Testis (tissue), 3 donors: ENCODE data around the gene PLA2G4E. TPM values are rescaled to one million over a fixed set of nuclear protein-coding genes. Genes with fewer than 3 reads are reported as not detected.

ENCODE experiments used
- DNase-seq: peaks from one replicate; pipeline ENCODE4 v3.0.0-alpha.2; 2019
- H3K27ac ChIP-seq, 2 donors: fragments of 200-600 bp; sonication (generic); one replicate each; pipeline ENCODE4 v1.5.1; 2019
- H3K27me3 ChIP-seq: fragments of 200-600 bp; sonication (generic); one replicate; pipeline ENCODE4 v1.5.1; 2019
- H3K36me3 ChIP-seq: fragments of 200-600 bp; sonication (generic); one replicate; pipeline ENCODE4 v1.5.1; 2017; ENCODE audit warnings: low read depth; ENCODE audit errors: missing control alignments
- H3K4me1 ChIP-seq: fragments of 200-600 bp; sonication (generic); one replicate; pipeline ENCODE4 v1.5.1; 2019
- H3K4me3 ChIP-seq, 2 donors: fragments of 200-600 bp; sonication (generic); one replicate each; pipeline ENCODE4 v1.5.1; 2017 to 2019
- H3K9me3 ChIP-seq: fragments of 200-600 bp; sonication (generic); one replicate; pipeline ENCODE4 v1.5.1; 2017
- POLR2A ChIP-seq: fragments of 450-650 bp; IDR thresholded peaks from one replicate; pipeline ENCODE4 v1.6.1; 2017; ENCODE audit warnings: antibody characterized with exemption, mild to moderate bottlenecking, moderate library complexity
- WGBS, 2 donors: methylation state at CpG; one replicate each; pipeline ENCODE4 v1.1.5; 2018; 5-methylcytosine and 5-hydroxymethylcytosine counted together
- intact Hi-C: fragments of 100-400 bp; cut with DNase I; formaldehyde crosslinking; loops from one replicate; pipeline ENCODE4 v1.15.1; 2023; ENCODE audit warnings: low total_unique reads
- polyA plus RNA-seq: library from polyadenylated mRNA; stranded (reverse); fragments of 350-450 nt; fragmentation: Illumina TruSeq; extraction: RNeasy Lipid Tissue Mini Kit (QIAGEN cat#74804); gene quantifications from one replicate; pipeline ENCODE4 v1.2.3, GENCODE V29; 2014; ENCODE audit warnings: low read depth, low replicate concordance; ENCODE audit not compliant: insufficient read depth
- total RNA-seq, 2 donors: library from RNA; depleted of rRNA; stranded (reverse); fragments of >200 nt; gene quantifications; one replicate each; pipeline ENCODE4 v1.2.3, GENCODE V29; 2016
- TF ChIP-seq, protein P1 (sequence below), 3 experiments: fragments of 450-650 bp in 2 of 3; fragments of 200-600 bp in 1 of 3; sonication (generic) in 1 of 3; IDR thresholded peaks; one replicate each; pipeline ENCODE4 v1.5.1; 2016 to 2019; ENCODE audit warnings: antibody characterized with exemption in 3 of 3, mild to moderate bottlenecking in 2 of 3, moderate library complexity in 1 of 3

The PLA2G4E gene
- total and polyA plus RNA-seq, 3 donors from 2014 or later = 0.31 to 0.71 (median 0.67) TPM

DNA sequence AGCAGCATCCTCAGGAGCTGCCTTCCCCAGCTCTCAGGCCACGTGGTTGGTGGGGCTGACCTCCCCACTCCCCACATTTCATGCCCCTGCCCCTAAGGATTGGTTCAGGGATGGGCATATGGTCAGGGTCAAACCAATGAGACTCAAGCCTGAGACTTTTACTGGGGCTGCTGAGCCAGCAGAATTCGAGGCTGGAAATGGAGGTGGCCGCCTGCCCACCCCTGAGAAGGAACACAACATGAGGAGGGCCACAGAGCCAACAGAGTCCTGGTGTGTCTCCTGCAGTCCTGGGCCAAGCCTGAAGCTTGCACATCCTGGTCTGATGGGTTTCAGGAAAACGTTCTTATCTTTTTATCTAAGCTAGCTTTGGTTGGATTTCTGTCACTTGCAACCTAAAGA is 54.4 kb downstream of the PLA2G4E start:
- Histone ChIP-seq H3K4me1 (peaks cover 3% of the 10 kb centered on the region), H3K27ac (no peak overlapping the region), H3K36me3 (no peaks in the 10 kb centered on the region), H3K27me3 (no peaks in the 10 kb centered on the region), H3K9me3 (no peaks in the 10 kb centered on the region), H3K4me3 (no peak overlapping the region)
- no peak for TF ChIP-seq POLR2A
- TF ChIP-seq, protein P1, sequence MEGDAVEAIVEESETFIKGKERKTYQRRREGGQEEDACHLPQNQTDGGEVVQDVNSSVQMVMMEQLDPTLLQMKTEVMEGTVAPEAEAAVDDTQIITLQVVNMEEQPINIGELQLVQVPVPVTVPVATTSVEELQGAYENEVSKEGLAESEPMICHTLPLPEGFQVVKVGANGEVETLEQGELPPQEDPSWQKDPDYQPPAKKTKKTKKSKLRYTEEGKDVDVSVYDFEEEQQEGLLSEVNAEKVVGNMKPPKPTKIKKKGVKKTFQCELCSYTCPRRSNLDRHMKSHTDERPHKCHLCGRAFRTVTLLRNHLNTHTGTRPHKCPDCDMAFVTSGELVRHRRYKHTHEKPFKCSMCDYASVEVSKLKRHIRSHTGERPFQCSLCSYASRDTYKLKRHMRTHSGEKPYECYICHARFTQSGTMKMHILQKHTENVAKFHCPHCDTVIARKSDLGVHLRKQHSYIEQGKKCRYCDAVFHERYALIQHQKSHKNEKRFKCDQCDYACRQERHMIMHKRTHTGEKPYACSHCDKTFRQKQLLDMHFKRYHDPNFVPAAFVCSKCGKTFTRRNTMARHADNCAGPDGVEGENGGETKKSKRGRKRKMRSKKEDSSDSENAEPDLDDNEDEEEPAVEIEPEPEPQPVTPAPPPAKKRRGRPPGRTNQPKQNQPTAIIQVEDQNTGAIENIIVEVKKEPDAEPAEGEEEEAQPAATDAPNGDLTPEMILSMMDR (IDR thresholded peaks at IDR 0.05) = no peak
- DNase-seq = no peak
- intact Hi-C loops = no loop called here
- 70 to 90% methylated on average over 2 to 4 of the region's 4 CpGs for WGBS, 2 donors

DNA sequence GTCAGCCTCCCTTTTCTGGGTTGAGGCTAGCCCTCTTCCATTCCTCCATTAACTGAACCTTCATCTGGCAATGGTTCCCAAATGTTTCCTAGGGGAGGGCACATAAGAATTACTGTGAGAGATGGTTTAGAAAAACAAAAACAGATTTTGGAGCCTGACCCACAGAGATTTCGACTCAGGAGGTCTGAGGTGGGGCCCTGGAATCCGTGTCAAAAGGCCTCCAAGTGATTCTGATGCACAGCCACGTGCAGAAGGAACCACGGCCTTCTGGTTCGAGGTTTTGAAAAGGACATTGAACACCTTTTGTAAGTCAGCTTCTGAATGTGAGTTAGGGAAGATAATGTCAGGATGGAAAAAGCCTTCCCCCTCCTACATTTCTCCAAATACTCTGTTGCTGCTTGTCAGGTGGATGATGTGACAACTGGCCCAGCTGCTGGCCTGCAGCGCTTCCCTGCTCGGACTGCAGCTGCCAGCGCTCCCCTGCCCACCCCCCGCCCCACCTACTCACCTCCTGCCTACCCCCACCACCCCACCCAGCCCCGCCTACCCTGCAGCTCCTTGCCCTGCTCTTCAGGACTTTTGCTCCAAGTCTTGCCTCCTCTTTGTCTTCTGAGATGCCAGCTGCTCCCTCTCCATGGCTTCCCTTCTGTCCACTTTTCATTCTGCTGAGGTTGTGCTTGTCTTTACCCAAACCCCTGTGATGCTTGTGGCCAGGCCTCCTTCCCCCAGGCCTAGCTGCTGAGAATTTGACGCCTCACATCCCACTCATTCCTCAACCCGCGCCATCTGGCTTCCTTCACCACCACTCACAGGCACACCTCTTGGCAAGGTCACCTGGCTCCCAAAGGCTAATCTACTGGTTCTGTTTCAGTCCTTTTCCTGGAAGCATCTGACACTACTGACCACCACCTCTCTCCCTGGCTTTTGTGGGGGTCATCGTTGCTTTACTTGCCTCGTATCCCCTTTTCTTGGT is 55.1 kb downstream of the PLA2G4E start:
- 76 to 79% methylated on average over 15 of the region's 15 CpGs for WGBS, 2 donors
- Histone ChIP-seq H3K36me3 (no peaks in the 10 kb centered on the region), H3K4me3 (no peak overlapping the region), H3K27me3 (no peaks in the 10 kb centered on the region), H3K27ac (no peak overlapping the region), H3K9me3 (no peaks in the 10 kb centered on the region), H3K4me1 (no peaks in the 10 kb centered on the region)
- intact Hi-C loops = no loop called here
- TF ChIP-seq POLR2A = no peak
- TF ChIP-seq, protein P1 (IDR thresholded peaks at IDR 0.05) = no peak
- DNase-seq = no peak

DNA sequence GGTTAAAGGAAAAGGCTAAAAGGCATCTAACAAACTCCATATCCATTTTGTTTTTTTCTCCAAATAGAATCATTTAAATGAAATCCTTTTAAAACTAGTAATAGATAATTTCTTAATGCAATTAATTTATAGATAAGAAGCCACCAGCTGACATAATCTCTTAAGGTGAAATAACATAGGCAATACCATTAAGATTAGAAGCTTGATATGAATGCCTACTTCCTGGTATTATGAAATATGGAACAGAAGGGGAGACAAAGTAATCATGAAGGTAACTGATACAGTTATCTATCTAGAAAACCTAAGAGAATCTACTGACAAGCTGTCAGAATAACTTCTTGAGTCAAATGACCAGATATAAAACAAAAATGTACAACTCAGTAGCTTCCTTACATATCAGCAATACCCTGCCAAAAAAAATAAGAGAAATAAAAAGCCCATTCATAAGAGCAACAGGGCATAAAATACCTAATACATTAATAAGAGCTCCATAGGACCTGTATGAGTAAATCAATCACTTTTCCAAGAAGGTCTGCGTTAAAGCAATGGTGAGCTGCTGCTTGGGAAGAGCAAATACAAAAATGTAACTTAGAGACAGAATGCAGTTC is 59.1 kb downstream of the PLA2G4E start:
- no peak for DNase-seq
- Histone ChIP-seq H3K27ac (no peak overlapping the region), H3K27me3 (no peaks in the 10 kb centered on the region), H3K4me1 (no peaks in the 10 kb centered on the region), H3K36me3 (no peaks in the 10 kb centered on the region), H3K9me3 (no peaks in the 10 kb centered on the region), H3K4me3 (no peak overlapping the region)
- WGBS, 2 donors = 83 to 92% methylated on average over 1 of the region's 1 CpG
- TF ChIP-seq, protein P1 (IDR thresholded peaks at IDR 0.05) = no peak
- intact Hi-C loops = no loop called here

DNA sequence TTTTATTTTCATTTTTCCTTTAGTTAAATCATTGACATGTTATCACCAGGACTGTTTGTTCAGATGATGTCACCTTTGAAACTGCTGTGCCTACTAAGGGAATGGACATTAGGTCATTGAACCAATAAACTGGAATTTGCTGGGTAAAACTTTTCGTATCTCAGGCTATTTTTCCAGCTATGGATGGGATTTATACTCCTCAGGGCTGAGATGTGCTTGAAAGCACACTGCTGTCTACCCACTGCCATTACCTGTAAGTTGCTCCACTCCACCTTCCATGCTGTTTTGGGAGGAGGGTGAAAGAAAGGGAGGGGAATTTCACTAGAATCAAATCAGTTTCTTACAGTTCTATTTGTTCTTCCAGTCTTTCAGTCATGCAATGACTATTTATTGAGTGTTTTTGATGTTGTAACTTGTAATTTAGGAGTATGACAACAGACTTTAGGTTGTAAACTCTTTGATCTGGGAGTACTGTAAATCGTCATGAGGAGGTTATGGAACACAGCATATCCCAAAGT is 59.8 kb downstream of the PLA2G4E start:
- intact Hi-C loops = no loop called here
- Histone ChIP-seq H3K36me3 (no peaks in the 10 kb centered on the region), H3K27ac (no peak overlapping the region), H3K4me1 (no peaks in the 10 kb centered on the region), H3K27me3 (no peaks in the 10 kb centered on the region), H3K4me3 (no peak overlapping the region), H3K9me3 (no peaks in the 10 kb centered on the region)
- DNase-seq = no peak
- TF ChIP-seq POLR2A = no peak
- TF ChIP-seq, protein P1 (IDR thresholded peaks at IDR 0.05) = no peak
- WGBS, 2 donors = 71 to 72% methylated on average over 2 of the region's 2 CpGs
